Measurements from ENCODE around the gene FAM219A.

The FAM219A gene

GRCh38 chr9:34458013-34458958, at the start of gene FAM219A, which contains the start of gene DNAI1:
TSS of gene FAM219A (minus strand) at chr9:34458570. CDS start at chr9:34458263, 307 bp downstream.
TSS of gene DNAI1 (plus strand) at chr9:34458805. CDS start at chr9:34459006, 201 bp downstream.
- peak; percentile 97 to 99 for DNase-seq (ENCODE audit: low read depth in 2 of 2)

DNA sequence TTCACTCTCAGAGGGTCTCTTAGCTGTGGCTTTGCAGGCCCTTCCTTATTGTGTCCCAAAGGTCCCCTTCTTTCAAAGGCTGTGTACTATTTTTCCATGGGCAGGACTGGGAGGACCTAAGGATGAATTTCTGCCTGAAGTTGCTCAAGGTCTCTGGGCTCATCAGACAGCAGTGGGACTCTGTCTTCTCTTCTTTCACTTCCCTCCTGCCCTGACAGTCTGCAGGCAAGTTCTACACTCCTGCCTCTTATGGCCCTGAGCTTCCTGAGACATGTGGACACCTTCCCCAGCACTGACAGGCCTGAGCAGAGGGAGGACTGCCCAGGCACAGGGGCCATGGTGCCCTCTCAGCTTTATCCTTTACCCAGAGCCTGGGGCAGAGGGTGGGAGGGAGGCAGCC, 49.6 kb upstream of the FAM219A start:
- no peak for DNase-seq (ENCODE audit: low read depth in 2 of 2)

- no peak for DNase-seq (ENCODE audit: low read depth in 2 of 2)
Measured at GRCh38 chr9:34507556-34507955, 49.2 kb upstream of the FAM219A start.

DNA sequence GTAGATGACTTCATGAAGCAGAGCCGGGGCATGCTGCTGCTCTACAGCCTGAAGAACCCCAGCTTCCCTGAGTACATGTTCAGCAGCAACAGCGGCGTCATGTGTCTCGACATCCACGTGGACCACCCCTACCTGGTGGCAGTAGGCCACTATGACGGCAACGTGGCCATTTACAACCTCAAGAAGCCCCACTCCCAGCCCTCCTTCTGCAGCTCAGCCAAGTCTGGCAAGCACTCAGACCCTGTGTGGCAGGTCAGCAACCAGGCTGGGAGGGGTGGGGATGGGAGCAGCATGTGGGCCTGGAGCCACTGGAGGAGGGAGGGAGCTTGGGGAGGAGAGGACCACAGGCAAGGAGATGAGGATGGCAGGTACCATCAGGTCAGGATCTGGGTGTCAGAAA, 48.3 kb upstream of the FAM219A start:
- no peak for DNase-seq (ENCODE audit: low read depth in 2 of 2)

DNA sequence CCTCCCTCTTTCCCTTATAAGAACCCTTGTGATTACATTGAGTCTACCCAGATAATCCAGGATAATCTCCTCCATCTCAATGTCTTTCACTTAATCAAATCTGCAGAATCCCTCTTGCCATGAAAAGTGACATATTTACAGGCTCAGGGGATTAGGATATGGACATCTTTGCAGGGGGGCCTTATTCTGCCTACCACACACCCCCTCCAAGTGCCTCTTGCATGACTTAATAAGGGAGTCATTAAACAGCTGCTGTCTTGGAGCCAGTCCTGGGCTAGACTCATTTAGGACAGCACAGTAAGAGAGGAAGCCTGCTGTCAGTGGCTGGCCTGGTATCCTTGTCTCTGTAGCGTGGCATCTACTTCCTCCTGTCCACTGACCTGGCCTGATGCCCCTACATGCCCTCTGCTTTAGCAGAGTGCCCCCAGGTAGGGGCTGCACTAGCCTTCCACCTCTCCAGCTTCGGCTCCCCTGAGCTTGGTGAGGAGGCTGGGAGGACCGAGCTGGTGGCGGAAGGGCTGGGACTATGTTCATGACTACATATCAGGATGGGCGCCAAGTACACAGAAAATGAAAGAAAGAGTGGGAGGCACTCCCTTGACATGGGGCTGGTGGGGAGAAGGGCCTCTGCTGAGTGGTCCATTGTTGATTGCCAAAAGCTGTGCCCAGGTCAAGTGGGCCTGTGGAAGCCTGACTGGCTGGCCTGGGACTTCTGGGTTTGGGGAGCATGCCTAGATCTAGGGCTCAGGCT, 47.2 kb upstream of the FAM219A start:
- no peak for DNase-seq (ENCODE audit: low read depth in 2 of 2)

DNA sequence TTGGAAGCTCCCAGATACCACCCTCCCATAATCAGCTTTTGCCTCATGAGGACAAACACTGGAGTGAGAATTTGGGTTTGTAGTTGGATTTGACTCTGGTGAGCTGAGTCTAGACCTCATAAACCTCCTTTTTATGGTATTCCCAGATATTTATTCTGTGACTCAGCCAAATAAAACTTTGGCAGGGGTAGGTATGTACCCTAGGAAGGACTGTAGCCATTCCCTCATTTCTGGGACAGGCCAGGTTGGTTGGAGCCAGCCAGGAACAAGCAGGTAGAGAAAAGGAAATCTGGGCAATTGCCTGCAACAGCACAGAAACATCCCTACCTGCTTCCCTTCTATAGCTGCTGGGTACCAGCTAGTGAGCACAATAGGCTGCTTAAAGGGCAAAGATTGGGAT, 45.0 kb upstream of the FAM219A start:
- no peak for DNase-seq (ENCODE audit: low read depth in 2 of 2)

- DNase-seq (ENCODE audit: low read depth in 2 of 2): no peak
Measured at GRCh38 chr9:34502891-34503290, 44.5 kb upstream of the FAM219A start.

DNA sequence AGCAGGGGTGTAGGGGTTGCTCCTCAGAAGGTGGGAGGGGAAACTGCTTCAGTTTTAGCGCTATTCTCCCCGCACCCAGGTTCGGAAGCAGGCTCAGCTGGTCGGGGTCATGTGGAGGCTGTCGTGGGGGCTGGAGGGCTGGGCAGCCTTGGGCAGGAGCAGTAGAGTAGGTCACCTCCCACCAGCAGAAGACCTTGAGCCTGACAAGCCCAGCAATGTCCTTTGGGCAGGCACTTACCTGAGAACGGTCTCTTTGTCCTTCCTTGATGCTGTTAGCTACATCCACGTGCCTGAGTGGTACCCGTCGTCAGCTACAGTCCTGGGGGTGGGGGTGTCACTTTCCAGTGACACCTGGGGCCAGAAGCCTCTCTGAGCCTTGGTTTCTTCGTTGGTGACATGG, 44.1 kb upstream of the FAM219A start:
- DNase-seq (ENCODE audit: low read depth in 2 of 2): no peak

GRCh38 chr9:34501889-34502425, 43.6 kb upstream of the FAM219A start:
- no peak for DNase-seq (ENCODE audit: low read depth in 2 of 2)

- no peak for DNase-seq (ENCODE audit: low read depth in 2 of 2)
Measured at GRCh38 chr9:34501372-34501771, 43.0 kb upstream of the FAM219A start.

DNA sequence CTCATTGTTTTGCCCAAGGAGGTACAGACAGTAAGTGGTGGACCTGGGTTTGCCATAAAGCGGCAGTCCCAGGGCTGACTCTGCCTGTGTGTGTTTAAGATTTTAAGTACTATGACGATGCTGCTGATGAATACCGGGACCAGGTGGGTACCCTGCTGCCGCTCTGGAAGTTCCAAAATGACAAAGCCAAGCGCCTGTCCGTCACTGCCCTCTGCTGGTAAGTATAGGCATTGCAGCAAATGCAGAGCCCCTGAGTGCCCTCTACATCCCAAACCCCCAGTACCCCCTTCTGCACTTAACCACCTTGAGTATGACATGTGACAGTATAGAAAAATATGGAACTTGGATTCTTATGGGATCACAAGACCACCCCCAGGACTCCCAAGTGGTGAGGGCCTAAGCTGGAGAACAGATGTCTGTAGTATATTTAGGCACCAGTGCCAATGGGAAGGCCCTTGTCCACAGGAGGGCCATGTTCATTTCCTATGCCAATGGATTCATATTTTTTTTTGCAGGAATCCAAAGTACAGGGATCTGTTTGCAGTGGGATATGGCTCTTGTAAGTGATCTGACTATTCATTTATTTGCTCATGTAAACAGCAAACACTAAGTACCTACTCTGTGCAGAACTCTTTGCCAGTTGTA, 42.4 kb upstream of the FAM219A start:
- peak; percentile 47 to 65 for DNase-seq (ENCODE audit: low read depth in 2 of 2)

DNA sequence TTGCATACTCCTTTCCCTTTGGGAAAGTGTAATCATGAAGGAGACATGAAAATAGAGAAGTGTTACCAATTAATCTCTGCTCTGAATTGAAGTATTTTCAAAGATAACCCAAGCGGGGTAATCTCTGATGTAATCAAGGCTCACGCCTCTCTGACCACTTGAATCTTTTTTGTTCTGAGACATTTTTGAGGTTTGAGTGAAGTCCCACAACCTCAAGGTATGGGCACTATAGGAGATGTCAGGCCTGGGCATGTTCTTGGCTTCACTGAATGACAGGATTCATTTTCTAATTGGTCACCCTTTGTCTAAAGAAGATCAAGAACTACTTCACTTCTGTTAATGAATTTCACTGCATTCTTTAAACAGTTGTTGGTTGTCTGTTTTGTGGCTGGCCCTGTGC, 40.7 kb upstream of the FAM219A start:
- DNase-seq (ENCODE audit: low read depth in 2 of 2): no peak

GRCh38 chr9:34498553-34498952, 40.2 kb upstream of the FAM219A start:
- no peak for DNase-seq (ENCODE audit: low read depth in 2 of 2)

DNA sequence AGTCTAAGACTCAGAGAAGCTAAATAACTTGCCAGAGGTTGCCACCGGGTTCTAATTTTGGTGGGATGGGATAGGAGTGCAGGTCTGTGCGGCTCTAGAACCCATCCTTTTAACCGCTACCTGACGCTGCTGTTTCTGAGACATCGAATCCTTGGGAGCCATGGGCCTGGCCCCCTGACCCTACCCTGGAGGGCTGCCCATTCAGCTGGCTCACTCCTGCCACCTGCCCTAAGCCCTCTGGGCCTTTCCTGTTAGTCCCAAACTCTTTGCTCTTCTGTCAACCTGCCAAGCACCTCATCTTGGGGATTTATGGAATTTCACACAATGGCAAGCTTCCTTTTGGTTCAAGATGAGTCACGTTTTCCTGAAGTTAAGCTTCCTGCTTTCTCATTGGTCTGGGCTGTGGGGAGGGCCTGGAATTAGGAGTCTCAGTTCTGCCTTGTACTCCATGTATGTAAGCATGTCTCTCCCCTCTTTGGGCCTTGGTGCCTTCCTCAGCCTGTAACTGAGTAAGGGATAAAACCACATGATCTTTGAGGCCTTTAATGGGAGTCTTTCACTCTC, 37.9 kb upstream of the FAM219A start:
- DNase-seq (ENCODE audit: low read depth in 2 of 2): no peak

GRCh38 chr9:34493972-34494535, 35.7 kb upstream of the FAM219A start:
- DNase-seq (ENCODE audit: low read depth in 2 of 2): no peak

GRCh38 chr9:34492051-34492450, 33.7 kb upstream of the FAM219A start:
- DNase-seq (ENCODE audit: low read depth in 2 of 2): no peak

DNA sequence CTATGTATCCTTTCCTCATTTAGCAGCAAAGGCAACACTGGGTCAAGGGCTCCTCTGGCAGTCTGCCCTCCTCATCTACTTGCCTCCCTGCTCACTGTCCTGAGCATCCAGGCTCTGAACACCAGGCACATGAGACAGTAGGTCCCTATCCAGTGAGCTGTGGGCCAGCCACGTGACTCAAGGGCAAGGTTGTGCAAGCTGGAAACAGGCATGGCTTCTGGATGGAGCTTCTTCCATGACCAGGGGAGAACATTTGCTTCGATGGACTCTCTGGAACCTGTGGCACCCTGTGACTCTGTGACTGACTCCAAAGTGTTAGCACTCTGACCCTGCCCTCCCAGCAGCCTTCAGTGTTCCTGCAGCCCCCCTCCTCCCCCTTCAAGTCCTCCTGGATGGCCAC, 33.2 kb upstream of the FAM219A start:
- DNase-seq (ENCODE audit: low read depth in 2 of 2): no peak

GRCh38 chr9:34490760-34491159, 32.4 kb upstream of the FAM219A start:
- DNase-seq (ENCODE audit: low read depth in 2 of 2): no peak

- no peak for DNase-seq (ENCODE audit: low read depth in 2 of 2)
Measured at GRCh38 chr9:34490360-34490759, 32.0 kb upstream of the FAM219A start.

GRCh38 chr9:34486572-34486971, 28.2 kb upstream of the FAM219A start:
- DNase-seq (ENCODE audit: low read depth in 2 of 2): no peak

- no peak for DNase-seq (ENCODE audit: low read depth in 2 of 2)
Measured at GRCh38 chr9:34485822-34486221, 27.5 kb upstream of the FAM219A start.

Data from stimulated activated CD8-positive, alpha-beta memory T cell treated with anti-CD3 and anti-CD28 coated beads, Interleukin-15, amount 100 ng/mL, for 48 hours (primary cell).